Gastroesophageal sphincter (tissue), 3 donors: Measurements from ENCODE around the gene VMP1.

ENCODE experiments used
- CTCF ChIP-seq, 4 experiments: fragments of 200-600 bp in 2 of 4; fragments of 450-650 bp in 2 of 4; sonication (generic) in 1 of 4; IDR thresholded peaks; one replicate each; pipeline ENCODE4 v1.5.1; 2017 to 2019; ENCODE audit warnings: antibody characterized with exemption in 4 of 4, mild to moderate bottlenecking in 2 of 4, moderate library complexity in 2 of 4
- POLR2AphosphoS5 ChIP-seq: sonication (generic); formaldehyde crosslinking; IDR thresholded peaks from one replicate; pipeline ENCODE4 v1.6.1; 2017; ENCODE audit warnings: antibody characterized with exemption

- TF ChIP-seq CTCF (IDR thresholded peaks at IDR 0.05), result no peak
- no peak for TF ChIP-seq POLR2AphosphoS5
These were observed 59.0 kb downstream of the VMP1 start for GRCh38 chr17:59766491-59766890.
